Astrocyte (in vitro differentiated cells and primary cell): ENCODE results near the gene CARD11. TPM values are rescaled to one million over a fixed set of nuclear protein-coding genes. Genes with fewer than 3 reads are reported as not detected.

Source experiments
- DNase-seq: peaks from one replicate; pipeline ENCODE4 v3.0.0-alpha.2; 2010; ENCODE audit warnings: low read depth
- FAIRE-seq: peaks from 2 replicates; lab custom pipeline; 2011; peaks lifted over from hg19 to GRCh38; lab: Jason Lieb, UNC
- H2AFZ ChIP-seq: 2 replicates; pipeline ENCODE4 v1.6.0; 2012; ENCODE audit warnings: low read depth, low read length, inconsistent platforms
- H3K27ac ChIP-seq: 2 replicates; pipeline ENCODE4 v1.5.1; 2011; ENCODE audit warnings: low read depth, low read length, inconsistent platforms
- H3K27me3 ChIP-seq: 2 replicates; pipeline ENCODE4 v1.6.0; 2011; ENCODE audit warnings: low read length, inconsistent platforms; ENCODE audit not compliant: insufficient read depth
- H3K36me3 ChIP-seq: 2 replicates; pipeline ENCODE4 v1.5.1; 2011; ENCODE audit warnings: low read length, inconsistent platforms; ENCODE audit not compliant: insufficient read depth
- H3K4me1 ChIP-seq: 2 replicates; pipeline ENCODE4 v1.5.1; 2011; ENCODE audit warnings: low read length, inconsistent platforms; ENCODE audit not compliant: insufficient read depth
- H3K4me2 ChIP-seq: 2 replicates; pipeline ENCODE4 v1.6.0; 2012; ENCODE audit warnings: low read length, inconsistent platforms
- H3K4me3 ChIP-seq: 2 replicates; pipeline ENCODE4 v1.5.1; 2011; ENCODE audit warnings: low read depth, mild to moderate bottlenecking, low read length, inconsistent platforms; ENCODE audit not compliant: insufficient read depth
- H3K79me2 ChIP-seq: 2 replicates; pipeline ENCODE4 v1.6.0; 2012; ENCODE audit warnings: mild to moderate bottlenecking, low read length, inconsistent platforms; ENCODE audit not compliant: insufficient read depth
- H3K9ac ChIP-seq: 2 replicates; pipeline ENCODE4 v1.6.0; 2012; ENCODE audit warnings: mild to moderate bottlenecking, low read length, inconsistent platforms
- H3K9me3 ChIP-seq: 2 replicates; pipeline ENCODE4 v1.5.1; 2012; ENCODE audit warnings: low read depth, mild to moderate bottlenecking, low read length, inconsistent platforms; ENCODE audit not compliant: insufficient read depth
- H4K20me1 ChIP-seq: 2 replicates; pipeline ENCODE4 v1.6.0; 2012; ENCODE audit warnings: low read length, inconsistent platforms; ENCODE audit not compliant: insufficient read depth
- H3K27ac Mint-ChIP-seq: one replicate; pipeline ENCODE4 v1.8.0; 2021; ENCODE audit warnings: mild to moderate bottlenecking, mixed read lengths; ENCODE audit not compliant: unreplicated experiment
- H3K27me3 Mint-ChIP-seq: one replicate; pipeline ENCODE4 v1.8.0; 2021; ENCODE audit warnings: low read depth, mixed read lengths; ENCODE audit not compliant: unreplicated experiment
- H3K36me3 Mint-ChIP-seq: one replicate; pipeline ENCODE4 v1.8.0; 2021; ENCODE audit warnings: low read depth, mixed read lengths; ENCODE audit not compliant: unreplicated experiment
- H3K4me1 Mint-ChIP-seq: one replicate; pipeline ENCODE4 v1.8.0; 2021; ENCODE audit warnings: low read depth, mixed read lengths; ENCODE audit not compliant: unreplicated experiment
- H3K4me3 Mint-ChIP-seq: one replicate; pipeline ENCODE4 v1.8.0; 2021; ENCODE audit warnings: mild to moderate bottlenecking, moderate library complexity, mixed read lengths; ENCODE audit not compliant: unreplicated experiment
- H3K9me3 Mint-ChIP-seq: one replicate; pipeline ENCODE4 v1.8.0; 2021; ENCODE audit warnings: mild to moderate bottlenecking, mixed read lengths; ENCODE audit not compliant: unreplicated experiment
- EZH2 ChIP-seq: IDR thresholded peaks from 2 replicates; pipeline ENCODE4 v1.6.1; 2012; ENCODE audit warnings: mild to moderate bottlenecking, low read length, inconsistent platforms; ENCODE audit not compliant: insufficient read depth
- total RNA-seq: library from RNA; stranded (reverse); gene quantifications from 2 replicates; pipeline ENCODE4 v1.2.1, GENCODE V29; 2021
- TF ChIP-seq, protein P1 (sequence below): IDR thresholded peaks from 2 replicates; pipeline ENCODE4 v1.5.1; 2011; ENCODE audit warnings: low read depth, mild to moderate bottlenecking, inconsistent platforms, low read length, moderate library complexity; ENCODE audit not compliant: insufficient read depth

CARD11 gene
- total RNA-seq, 1 donor from 2014 or later = 9.5 TPM

GRCh38 chr7:3075441-3075840 is 31.8 kb upstream of the CARD11 start:
- Histone ChIP-seq H3K79me2 (no peaks in the 10 kb centered on the region), H3K4me3 (no peak overlapping the region), H2AFZ (no peak overlapping the region), H3K36me3 (no peaks in the 10 kb centered on the region), H3K4me1 (no peaks in the 10 kb centered on the region), H4K20me1 (no peaks in the 10 kb centered on the region), H3K27ac (no peak overlapping the region), H3K4me2 (no peak overlapping the region), H3K9ac (no peak overlapping the region), H3K9me3 (peaks cover 4% of the 10 kb centered on the region), H3K27me3 (no peaks in the 10 kb centered on the region)
- FAIRE-seq = no peak
- Mint-ChIP-seq H3K9me3 (peaks cover 3% of the 10 kb centered on the region), H3K27ac (no peak overlapping the region), H3K4me1 (no peaks in the 10 kb centered on the region), H3K4me3 (no peak overlapping the region), H3K36me3 (no peaks in the 10 kb centered on the region), H3K27me3 (peaks cover 16% of the 10 kb centered on the region)
- no peak for DNase-seq
- TF ChIP-seq, protein P1, sequence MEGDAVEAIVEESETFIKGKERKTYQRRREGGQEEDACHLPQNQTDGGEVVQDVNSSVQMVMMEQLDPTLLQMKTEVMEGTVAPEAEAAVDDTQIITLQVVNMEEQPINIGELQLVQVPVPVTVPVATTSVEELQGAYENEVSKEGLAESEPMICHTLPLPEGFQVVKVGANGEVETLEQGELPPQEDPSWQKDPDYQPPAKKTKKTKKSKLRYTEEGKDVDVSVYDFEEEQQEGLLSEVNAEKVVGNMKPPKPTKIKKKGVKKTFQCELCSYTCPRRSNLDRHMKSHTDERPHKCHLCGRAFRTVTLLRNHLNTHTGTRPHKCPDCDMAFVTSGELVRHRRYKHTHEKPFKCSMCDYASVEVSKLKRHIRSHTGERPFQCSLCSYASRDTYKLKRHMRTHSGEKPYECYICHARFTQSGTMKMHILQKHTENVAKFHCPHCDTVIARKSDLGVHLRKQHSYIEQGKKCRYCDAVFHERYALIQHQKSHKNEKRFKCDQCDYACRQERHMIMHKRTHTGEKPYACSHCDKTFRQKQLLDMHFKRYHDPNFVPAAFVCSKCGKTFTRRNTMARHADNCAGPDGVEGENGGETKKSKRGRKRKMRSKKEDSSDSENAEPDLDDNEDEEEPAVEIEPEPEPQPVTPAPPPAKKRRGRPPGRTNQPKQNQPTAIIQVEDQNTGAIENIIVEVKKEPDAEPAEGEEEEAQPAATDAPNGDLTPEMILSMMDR = no peak
- no peak for TF ChIP-seq EZH2

- no peak overlapping the region for H3K27ac Mint-ChIP-seq
- H3K36me3 Mint-ChIP-seq = no peaks in the 10 kb centered on the region
- no peak overlapping the region for H2AFZ ChIP-seq
- DNase-seq (no peak), FAIRE-seq (no peak)
- no peak overlapping the region for H3K27ac ChIP-seq
- no peak overlapping the region for H3K9ac ChIP-seq
- no peak overlapping the region for H3K4me3 ChIP-seq
- no peak for TF ChIP-seq EZH2
- TF ChIP-seq, protein P1 = no peak
- H3K9me3 Mint-ChIP-seq = peaks cover 3% of the 10 kb centered on the region
- H3K4me1 Mint-ChIP-seq = no peaks in the 10 kb centered on the region
- peaks cover 4% of the 10 kb centered on the region for H3K9me3 ChIP-seq
- no peaks in the 10 kb centered on the region for H3K79me2 ChIP-seq
- no peaks in the 10 kb centered on the region for H3K36me3 ChIP-seq
- peaks cover 2% of the 10 kb centered on the region for H3K27me3 ChIP-seq
- no peak overlapping the region for H3K4me2 ChIP-seq
- no peaks in the 10 kb centered on the region for H3K4me1 ChIP-seq
- H4K20me1 ChIP-seq = no peaks in the 10 kb centered on the region
- H3K4me3 Mint-ChIP-seq = no peak overlapping the region
- H3K27me3 Mint-ChIP-seq = peaks cover 22% of the 10 kb centered on the region
These were observed 30.8 kb upstream of the CARD11 start for GRCh38 chr7:3074459-3074821.

GRCh38 chr7:3073763-3074458 is 30.2 kb upstream of the CARD11 start:
- peaks cover 3% of the 10 kb centered on the region for H3K9me3 Mint-ChIP-seq
- H3K4me3 Mint-ChIP-seq = no peak overlapping the region
- Histone ChIP-seq H2AFZ (no peak overlapping the region), H3K79me2 (no peaks in the 10 kb centered on the region), H3K36me3 (no peaks in the 10 kb centered on the region), H4K20me1 (no peaks in the 10 kb centered on the region), H3K27ac (no peak overlapping the region), H3K9ac (no peak overlapping the region), H3K27me3 (peaks cover 2% of the 10 kb centered on the region), H3K9me3 (peaks cover 4% of the 10 kb centered on the region), H3K4me2 (no peak overlapping the region), H3K4me1 (no peaks in the 10 kb centered on the region), H3K4me3 (no peak overlapping the region)
- no peak for TF ChIP-seq EZH2
- TF ChIP-seq, protein P1 = no peak
- H3K4me1 Mint-ChIP-seq = no peaks in the 10 kb centered on the region
- DNase-seq (no peak), FAIRE-seq (no peak)
- H3K27ac Mint-ChIP-seq = no peak overlapping the region
- H3K27me3 Mint-ChIP-seq = peaks cover 26% of the 10 kb centered on the region
- peaks cover 2% of the 10 kb centered on the region for H3K36me3 Mint-ChIP-seq
